Muscle of leg (tissue), 11 donors: ENCODE data around the gene AUH. TPM values are rescaled to one million over a fixed set of nuclear protein-coding genes. Genes with fewer than 3 reads are reported as not detected.

ENCODE experiments used
- DNase-seq: peaks from one replicate; pipeline ENCODE4 v3.0.0; 2013
- H3K27ac ChIP-seq: one replicate; pipeline ENCODE4 v1.5.1; 2013; ENCODE audit warnings: mild to moderate bottlenecking, low read length, control low read depth
- H3K27me3 ChIP-seq: one replicate; pipeline ENCODE4 v1.6.1; 2013; ENCODE audit warnings: low read length; ENCODE audit not compliant: control insufficient read depth, insufficient read depth
- H3K36me3 ChIP-seq: one replicate; pipeline ENCODE4 v1.6.1; 2013; ENCODE audit warnings: low read length; ENCODE audit not compliant: control insufficient read depth, insufficient read depth
- H3K4me1 ChIP-seq: one replicate; pipeline ENCODE4 v1.6.1; 2013; ENCODE audit warnings: low read length; ENCODE audit not compliant: control insufficient read depth, insufficient read depth
- H3K4me3 ChIP-seq: one replicate; pipeline ENCODE4 v1.5.1; 2013; ENCODE audit warnings: low read length, control low read depth
- H3K9me3 ChIP-seq: replicated peaks from 2 replicates; pipeline ENCODE4 v1.6.1; 2013; ENCODE audit warnings: low read depth, low read length; ENCODE audit not compliant: control insufficient read depth
- WGBS: methylation state at CpG from one replicate; pipeline ENCODE4 v1.1.5; 2013; ENCODE audit warnings: missing lambda C conversion rate; ENCODE audit not compliant: insufficient coverage; 5-methylcytosine and 5-hydroxymethylcytosine counted together
- polyA plus RNA-seq, 8 donors: library from polyadenylated mRNA; unstranded; fragments of 120-200 nt; gene quantifications; one replicate each; pipeline versions ENCODE4 v1.2.1 to v1.2.3, GENCODE V29; 2013; ENCODE audit warnings: inconsistent platforms in 1 of 8, low replicate concordance in 1 of 8; ENCODE audit not compliant: insufficient read length in 8 of 8, insufficient read depth in 1 of 8
- total RNA-seq: library from RNA; stranded (reverse); fragments of 120-200 nt; gene quantifications from one replicate; pipeline ENCODE4 v1.2.4, GENCODE V29; 2013

Gene AUH
- total and polyA plus RNA-seq, 9 donors = 9.5 to 16.0 (median 12.7) TPM

GRCh38 chr9:91196103-91196950 is 165.4 kb downstream of the AUH start:
- DNase-seq = peak; percentile 81
- H3K4me3 ChIP-seq = no peak overlapping the region
- H3K36me3 ChIP-seq = no peaks in the 10 kb centered on the region
- peaks cover 6% of the 10 kb centered on the region for H3K9me3 ChIP-seq
- no peaks in the 10 kb centered on the region for H3K27me3 ChIP-seq
- H3K4me1 ChIP-seq = peaks cover 50% of the 10 kb centered on the region
- WGBS = 63% methylated on average over 4 of the region's 8 CpGs
- H3K27ac ChIP-seq = peak overlapping the region; percentile 77

- Histone ChIP-seq H3K36me3 (no peaks in the 10 kb centered on the region), H3K4me1 (peaks cover 59% of the 10 kb centered on the region), H3K27ac (peak overlapping the region; percentile 77), H3K4me3 (no peak overlapping the region), H3K9me3 (peaks cover 3% of the 10 kb centered on the region), H3K27me3 (no peaks in the 10 kb centered on the region)
- WGBS = 100% methylated on average over 2 of the region's 5 CpGs
- no peak for DNase-seq
Measured at GRCh38 chr9:91195372-91196012, 166.2 kb downstream of the AUH start.

- peaks cover 59% of the 10 kb centered on the region for H3K4me1 ChIP-seq
- H3K36me3 ChIP-seq = no peaks in the 10 kb centered on the region
- 6% methylated on average over 38 of the region's 52 CpGs for WGBS
Measured at GRCh38 chr9:91193658-91194391, 167.9 kb downstream of the AUH start.

GRCh38 chr9:91193087-91193657 is 168.5 kb downstream of the AUH start:
- H3K4me1 ChIP-seq = peaks cover 59% of the 10 kb centered on the region
- peak; percentile 94 for DNase-seq
- 0% methylated on average over 35 of the region's 38 CpGs for WGBS

More at GRCh38 chr9:91193658-91194391, 167.9 kb downstream of the AUH start:
- Histone ChIP-seq H3K9me3 (no peaks in the 10 kb centered on the region), H3K27ac (peak overlapping the region; percentile 98), H3K4me3 (peak overlapping the region; percentile 49), H3K27me3 (no peaks in the 10 kb centered on the region)
- DNase-seq = peak; percentile 91

GRCh38 chr9:91192381-91193086 is 169.2 kb downstream of the AUH start:
- peak; percentile 68 for DNase-seq
- Histone ChIP-seq H3K4me1 (peaks cover 58% of the 10 kb centered on the region), H3K27me3 (no peaks in the 10 kb centered on the region), H3K27ac (peak overlapping the region; percentile 98), H3K36me3 (no peaks in the 10 kb centered on the region), H3K4me3 (peak overlapping the region; percentile 49), H3K9me3 (no peaks in the 10 kb centered on the region)
- WGBS = no CpG with 5 or more reads among the region's 7 CpGs

More at GRCh38 chr9:91193087-91193657, 168.5 kb downstream of the AUH start:
- no peaks in the 10 kb centered on the region for H3K27me3 ChIP-seq
- H3K9me3 ChIP-seq = no peaks in the 10 kb centered on the region
- no peaks in the 10 kb centered on the region for H3K36me3 ChIP-seq
- H3K27ac ChIP-seq = peak overlapping the region; percentile 98
- peak overlapping the region; percentile 49 for H3K4me3 ChIP-seq

- H3K4me1 ChIP-seq = peaks cover 62% of the 10 kb centered on the region
- no peak overlapping the region for H3K4me3 ChIP-seq
- H3K27me3 ChIP-seq = no peaks in the 10 kb centered on the region
- H3K36me3 ChIP-seq = no peaks in the 10 kb centered on the region
- no peaks in the 10 kb centered on the region for H3K9me3 ChIP-seq
- no peak for DNase-seq
- peak overlapping the region; percentile 98 for H3K27ac ChIP-seq
- 84% methylated on average over 7 of the region's 18 CpGs for WGBS
Measured at GRCh38 chr9:91191411-91192380, 170.0 kb downstream of the AUH start.

- DNase-seq = no peak
- no peaks in the 10 kb centered on the region for H3K27me3 ChIP-seq
- H3K27ac ChIP-seq = no peak overlapping the region
- no peaks in the 10 kb centered on the region for H3K36me3 ChIP-seq
- no peaks in the 10 kb centered on the region for H3K9me3 ChIP-seq
- WGBS = 95% methylated on average over 2 of the region's 4 CpGs
- no peak overlapping the region for H3K4me3 ChIP-seq
- peaks cover 56% of the 10 kb centered on the region for H3K4me1 ChIP-seq
Measured at GRCh38 chr9:91190062-91190461, 171.7 kb downstream of the AUH start.

GRCh38 chr9:91188719-91189590 is 172.8 kb downstream of the AUH start:
- H3K27me3 ChIP-seq = no peaks in the 10 kb centered on the region
- no peaks in the 10 kb centered on the region for H3K9me3 ChIP-seq
- H3K27ac ChIP-seq = no peak overlapping the region
- no peak overlapping the region for H3K4me3 ChIP-seq
- H3K4me1 ChIP-seq = peaks cover 45% of the 10 kb centered on the region
- DNase-seq = no peak
- WGBS = no CpG with 5 or more reads among the region's 11 CpGs
- no peaks in the 10 kb centered on the region for H3K36me3 ChIP-seq
